ENCODE data around the gene ATP5PO.

Gene ATP5PO

DNA sequence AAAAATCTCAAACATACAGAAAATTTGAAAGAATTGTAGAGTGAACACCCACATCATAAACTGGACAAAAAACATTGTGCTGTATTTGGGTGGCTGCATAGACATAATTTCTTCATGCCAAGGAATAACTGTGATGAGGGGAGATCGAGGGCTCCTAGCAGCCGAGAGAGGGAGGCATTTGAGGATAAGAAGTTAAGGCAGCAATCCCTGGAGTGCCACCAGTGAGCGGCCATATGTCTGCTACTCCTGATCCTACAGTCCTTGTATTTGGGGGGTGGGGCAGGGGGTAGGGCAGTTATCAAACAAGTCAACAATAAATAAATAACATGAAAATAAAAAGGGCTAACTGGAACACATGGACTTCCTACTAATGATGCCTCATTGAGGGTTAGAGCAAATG lies 54.5 kb downstream of the ATP5PO start:
- Histone ChIP-seq H3K4me1 (ENCODE audit: control insufficient read depth, insufficient read depth, low read length) (peaks cover 9% of the 10 kb centered on the region), H3K9ac (ENCODE audit: low read depth, low read length) (no peak overlapping the region), H3K27me3 (ENCODE audit: control insufficient read depth, insufficient read depth, low read length) (no peaks in the 10 kb centered on the region), H3K9me3 (ENCODE audit: control insufficient read depth, insufficient read depth, low read length) (no peaks in the 10 kb centered on the region), H3K36me3 (ENCODE audit: control insufficient read depth, insufficient read depth, low read length) (no peaks in the 10 kb centered on the region), H3K4me3 (ENCODE audit: low read depth, low read length) (no peak overlapping the region)

DNA sequence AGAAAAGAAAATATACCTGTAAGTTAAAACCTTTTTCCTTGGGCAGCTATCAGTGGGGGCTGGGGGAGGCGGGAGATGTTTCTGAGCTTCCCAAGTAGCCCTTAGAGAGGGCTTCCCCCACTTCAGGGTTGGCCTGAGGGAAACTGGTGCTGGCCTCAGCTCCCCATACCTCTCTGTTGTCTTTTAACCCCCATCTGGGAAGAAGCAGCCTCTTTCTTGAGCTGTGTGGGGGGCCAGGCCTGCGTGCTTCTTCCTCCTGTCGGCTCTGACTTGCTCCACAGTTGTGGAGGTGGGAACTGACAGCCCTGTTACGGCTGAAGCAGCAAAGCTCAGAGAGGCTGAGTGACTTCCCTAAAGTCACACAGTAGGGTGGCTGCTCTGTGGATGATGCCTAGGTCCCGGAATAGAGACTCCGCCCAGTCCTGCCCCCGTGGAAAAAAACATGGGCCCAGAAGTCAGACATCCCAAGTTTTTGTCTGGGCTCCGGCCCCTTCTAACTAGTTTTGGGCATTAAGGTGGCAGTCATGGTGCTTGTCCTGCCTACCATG lies 55.2 kb downstream of the ATP5PO start:
- peaks cover 9% of the 10 kb centered on the region for H3K4me1 ChIP-seq (ENCODE audit: control insufficient read depth, insufficient read depth, low read length)

DNA sequence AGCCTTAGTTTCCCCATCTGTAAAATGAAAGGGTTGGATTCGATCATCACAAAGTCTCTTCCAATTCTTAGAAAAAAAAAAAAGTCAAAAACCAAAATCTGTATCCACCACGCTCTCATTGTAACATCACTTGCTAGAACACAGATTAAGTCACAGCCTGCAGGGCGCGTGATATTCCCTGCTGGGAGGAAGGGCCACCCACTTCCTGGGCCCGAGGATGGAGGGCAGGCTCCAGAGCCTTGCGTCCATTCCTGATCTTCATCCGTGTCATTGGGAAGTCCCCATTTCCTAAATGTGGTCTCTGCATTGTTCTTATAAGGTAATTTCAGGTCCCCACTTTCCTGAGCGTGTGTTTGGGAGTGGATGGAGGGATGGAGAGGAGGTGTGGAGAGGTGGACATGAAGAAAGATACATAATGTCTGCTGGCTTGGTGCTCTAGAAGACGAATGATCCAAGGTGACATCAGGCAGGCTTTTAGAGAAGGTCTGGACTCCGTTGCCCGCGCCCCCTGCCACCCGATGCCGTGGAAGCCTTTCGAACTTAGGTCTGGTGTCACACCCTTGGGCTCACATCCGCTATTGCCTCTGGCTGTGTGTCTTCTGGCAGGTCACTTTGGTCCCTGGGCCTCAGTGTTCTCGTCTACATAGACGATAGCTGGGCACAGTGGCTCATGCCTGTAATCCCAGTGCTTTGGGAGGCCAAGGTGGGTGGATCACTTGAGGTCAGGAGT lies 56.1 kb downstream of the ATP5PO start:
- H3K4me1 ChIP-seq (ENCODE audit: control insufficient read depth, insufficient read depth, low read length): peaks cover 9% of the 10 kb centered on the region
- no peaks in the 10 kb centered on the region for H3K9me3 ChIP-seq (ENCODE audit: control insufficient read depth, insufficient read depth, low read length)
- H3K36me3 ChIP-seq (ENCODE audit: control insufficient read depth, insufficient read depth, low read length): no peaks in the 10 kb centered on the region
- H3K9ac ChIP-seq (ENCODE audit: low read depth, low read length): no peak overlapping the region
- H3K27me3 ChIP-seq (ENCODE audit: control insufficient read depth, insufficient read depth, low read length): no peaks in the 10 kb centered on the region
- H3K4me3 ChIP-seq (ENCODE audit: low read depth, low read length): no peak overlapping the region

More for the DNA sequence above, 55.2 kb downstream of the ATP5PO start:
- Histone ChIP-seq H3K4me3 (ENCODE audit: low read depth, low read length) (no peak overlapping the region), H3K9ac (ENCODE audit: low read depth, low read length) (no peak overlapping the region), H3K9me3 (ENCODE audit: control insufficient read depth, insufficient read depth, low read length) (no peaks in the 10 kb centered on the region), H3K27me3 (ENCODE audit: control insufficient read depth, insufficient read depth, low read length) (no peaks in the 10 kb centered on the region), H3K36me3 (ENCODE audit: control insufficient read depth, insufficient read depth, low read length) (no peaks in the 10 kb centered on the region)

DNA sequence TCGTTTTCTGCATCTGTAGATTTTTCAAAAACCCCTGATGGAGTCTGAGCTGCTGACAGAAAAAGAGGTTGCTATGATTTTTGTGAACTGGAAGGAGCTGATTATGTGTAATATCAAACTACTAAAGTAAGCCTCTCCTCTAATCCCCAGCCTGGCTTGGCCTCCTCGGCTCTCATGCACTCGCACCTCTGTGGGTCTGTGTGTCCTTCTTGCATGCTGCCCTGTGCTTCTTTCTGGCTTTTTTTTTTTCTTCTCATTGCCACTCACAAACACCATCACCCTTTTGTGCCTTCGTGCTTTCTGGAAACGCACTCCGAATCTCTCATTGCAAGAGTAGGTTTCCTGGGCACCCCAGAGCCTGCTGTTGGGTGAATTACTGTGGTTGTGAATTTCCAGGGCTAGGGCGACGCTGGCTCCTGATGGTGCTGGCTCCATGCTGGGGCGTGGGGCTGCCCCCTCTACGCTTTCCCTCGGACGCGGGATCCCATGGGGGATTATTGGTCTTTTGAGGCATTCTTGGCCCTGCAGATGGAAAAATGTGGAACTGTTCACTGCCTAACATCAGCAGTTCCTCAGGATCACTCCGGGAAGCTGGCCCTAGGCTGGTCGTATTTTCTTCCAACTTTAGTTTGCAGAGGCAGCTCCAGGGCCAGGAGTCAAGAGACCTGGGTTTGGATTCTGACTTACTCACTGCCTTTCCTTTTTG lies 56.8 kb downstream of the ATP5PO start:
- H3K9ac ChIP-seq (ENCODE audit: low read depth, low read length): no peak overlapping the region
- no peak overlapping the region for H3K4me3 ChIP-seq (ENCODE audit: low read depth, low read length)
- H3K36me3 ChIP-seq (ENCODE audit: control insufficient read depth, insufficient read depth, low read length): no peaks in the 10 kb centered on the region
- no peaks in the 10 kb centered on the region for H3K27me3 ChIP-seq (ENCODE audit: control insufficient read depth, insufficient read depth, low read length)
- H3K9me3 ChIP-seq (ENCODE audit: control insufficient read depth, insufficient read depth, low read length): no peaks in the 10 kb centered on the region
- H3K4me1 ChIP-seq (ENCODE audit: control insufficient read depth, insufficient read depth, low read length): peaks cover 9% of the 10 kb centered on the region

DNA sequence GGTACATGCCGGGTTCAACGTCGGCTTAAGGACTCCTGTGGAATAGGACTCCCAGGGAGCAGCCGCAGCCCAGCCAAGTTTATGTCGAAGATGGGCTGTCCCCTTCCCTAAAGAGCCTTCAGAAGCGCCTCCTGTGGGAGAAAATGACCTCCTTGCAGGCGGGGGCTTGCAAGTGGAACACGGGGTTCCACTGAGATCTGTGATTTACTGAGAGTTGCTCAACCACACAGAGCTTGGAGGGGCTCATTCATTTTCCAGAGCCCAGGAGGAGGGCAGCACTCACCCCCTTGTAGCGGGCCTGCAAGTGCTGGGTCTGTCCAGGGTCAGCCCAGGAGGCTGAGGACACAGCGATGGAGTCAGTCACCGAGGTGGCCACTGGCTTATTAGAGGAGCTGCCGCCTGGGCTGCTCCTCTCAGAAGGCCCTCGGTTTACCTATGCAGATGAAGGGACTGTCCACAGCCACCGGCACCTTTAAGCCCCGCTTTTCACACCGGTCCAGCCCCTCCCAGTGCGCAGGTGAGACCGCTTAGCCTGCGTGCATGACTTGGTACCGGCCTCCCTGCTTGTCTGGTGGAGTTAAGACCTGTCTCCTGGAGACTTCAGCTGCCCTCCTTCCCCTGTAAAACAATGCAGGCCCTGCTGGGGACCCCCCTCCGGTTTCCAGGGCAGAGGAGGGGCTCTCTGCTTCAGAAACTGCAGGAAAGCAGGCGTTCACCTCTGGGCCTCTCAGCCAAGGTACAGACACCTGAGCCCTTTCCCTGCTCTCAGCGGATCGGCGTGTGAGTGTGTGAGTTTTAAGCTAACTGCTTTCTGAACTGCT lies 57.5 kb downstream of the ATP5PO start:
- H3K4me1 ChIP-seq (ENCODE audit: control insufficient read depth, insufficient read depth, low read length): peaks cover 9% of the 10 kb centered on the region
- H3K27me3 ChIP-seq (ENCODE audit: control insufficient read depth, insufficient read depth, low read length): no peaks in the 10 kb centered on the region
- no peak overlapping the region for H3K9ac ChIP-seq (ENCODE audit: low read depth, low read length)
- H3K36me3 ChIP-seq (ENCODE audit: control insufficient read depth, insufficient read depth, low read length): no peaks in the 10 kb centered on the region
- no peak overlapping the region for H3K4me3 ChIP-seq (ENCODE audit: low read depth, low read length)
- no peaks in the 10 kb centered on the region for H3K9me3 ChIP-seq (ENCODE audit: control insufficient read depth, insufficient read depth, low read length)

DNA sequence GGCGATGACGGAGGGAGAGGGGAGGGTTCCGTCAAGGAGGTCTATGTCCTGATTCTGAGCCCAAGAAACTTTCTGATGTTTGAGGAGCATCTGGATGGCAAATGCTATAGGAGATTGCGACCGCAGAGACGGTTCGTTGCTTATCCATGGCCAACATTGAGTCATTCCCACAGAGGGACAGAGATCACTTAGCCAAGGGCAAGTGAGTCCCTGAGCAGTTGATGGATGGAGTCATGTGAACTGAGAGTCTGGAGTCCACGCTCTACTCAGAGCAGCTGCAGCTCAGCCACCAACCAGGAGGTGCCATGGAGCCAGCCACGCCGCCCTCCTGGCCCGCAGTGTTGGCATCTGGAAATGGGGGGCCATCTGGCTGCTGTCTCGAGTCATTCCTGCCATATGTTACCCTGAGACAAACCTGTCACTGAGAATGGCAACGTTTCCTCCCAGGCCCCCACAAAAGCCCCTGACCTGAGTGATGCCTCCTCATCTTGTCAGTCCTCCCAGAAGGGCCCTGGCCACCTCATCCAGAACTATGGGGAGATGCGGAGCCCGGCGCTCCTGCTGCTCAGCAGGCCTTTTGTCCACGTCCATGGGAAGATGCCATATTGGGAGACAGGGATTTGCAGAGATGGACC lies 58.6 kb downstream of the ATP5PO start:
- H3K27me3 ChIP-seq (ENCODE audit: control insufficient read depth, insufficient read depth, low read length): no peaks in the 10 kb centered on the region
- no peaks in the 10 kb centered on the region for H3K9me3 ChIP-seq (ENCODE audit: control insufficient read depth, insufficient read depth, low read length)
- no peak overlapping the region for H3K9ac ChIP-seq (ENCODE audit: low read depth, low read length)
- no peaks in the 10 kb centered on the region for H3K36me3 ChIP-seq (ENCODE audit: control insufficient read depth, insufficient read depth, low read length)
- peaks cover 9% of the 10 kb centered on the region for H3K4me1 ChIP-seq (ENCODE audit: control insufficient read depth, insufficient read depth, low read length)
- no peak overlapping the region for H3K4me3 ChIP-seq (ENCODE audit: low read depth, low read length)

- Histone ChIP-seq H3K4me1 (ENCODE audit: control insufficient read depth, insufficient read depth, low read length) (peaks cover 9% of the 10 kb centered on the region), H3K27me3 (ENCODE audit: control insufficient read depth, insufficient read depth, low read length) (no peaks in the 10 kb centered on the region), H3K9me3 (ENCODE audit: control insufficient read depth, insufficient read depth, low read length) (no peaks in the 10 kb centered on the region), H3K4me3 (ENCODE audit: low read depth, low read length) (no peak overlapping the region), H3K36me3 (ENCODE audit: control insufficient read depth, insufficient read depth, low read length) (no peaks in the 10 kb centered on the region), H3K9ac (ENCODE audit: low read depth, low read length) (no peak overlapping the region)
Observed at GRCh38 chr21:33855190-33855589, 60.4 kb downstream of the ATP5PO start.

DNA sequence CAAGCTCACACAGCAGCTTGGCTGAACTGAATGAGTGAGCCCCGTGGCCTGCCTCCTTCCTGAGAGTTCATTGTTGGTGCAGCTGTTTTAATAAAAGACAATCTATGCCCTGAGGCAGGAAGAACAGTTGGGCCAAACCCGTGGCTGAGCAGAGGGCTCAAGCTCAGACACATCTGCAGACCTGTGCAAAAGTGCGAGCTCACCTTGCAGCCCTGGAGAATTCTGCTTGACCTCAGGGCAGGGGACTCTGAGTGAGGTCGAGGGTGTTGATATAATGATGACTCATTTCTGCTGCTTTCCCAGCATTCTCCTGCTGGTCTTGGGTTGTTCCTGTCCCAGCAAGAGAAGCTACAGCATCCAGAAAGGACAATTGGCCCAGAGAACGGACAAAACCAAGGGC lies 61.0 kb downstream of the ATP5PO start:
- H3K4me1 ChIP-seq (ENCODE audit: control insufficient read depth, insufficient read depth, low read length): peaks cover 9% of the 10 kb centered on the region
- H3K9ac ChIP-seq (ENCODE audit: low read depth, low read length): no peak overlapping the region
- no peaks in the 10 kb centered on the region for H3K36me3 ChIP-seq (ENCODE audit: control insufficient read depth, insufficient read depth, low read length)
- no peaks in the 10 kb centered on the region for H3K27me3 ChIP-seq (ENCODE audit: control insufficient read depth, insufficient read depth, low read length)
- no peaks in the 10 kb centered on the region for H3K9me3 ChIP-seq (ENCODE audit: control insufficient read depth, insufficient read depth, low read length)
- no peak overlapping the region for H3K4me3 ChIP-seq (ENCODE audit: low read depth, low read length)
